Uterus (tissue), 2 donors: ENCODE measurements around the gene SLF1.

Source experiments
- CTCF ChIP-seq, 4 experiments: fragments of 200-600 bp in 2 of 4; fragments of 450-650 bp in 2 of 4; sonication (generic) in 2 of 4; IDR thresholded peaks; one replicate each; pipeline ENCODE4 v1.5.1; 2016 to 2019; ENCODE audit warnings: antibody characterized with exemption in 4 of 4, mild to moderate bottlenecking in 2 of 4, moderate library complexity in 1 of 4
- POLR2A ChIP-seq, 2 donors: fragments of 450-650 bp; IDR thresholded peaks; one replicate each; pipeline ENCODE4 v1.6.1; 2016; ENCODE audit warnings: antibody characterized with exemption in 2 of 2, mild to moderate bottlenecking in 1 of 2, moderate library complexity in 1 of 2

DNA sequence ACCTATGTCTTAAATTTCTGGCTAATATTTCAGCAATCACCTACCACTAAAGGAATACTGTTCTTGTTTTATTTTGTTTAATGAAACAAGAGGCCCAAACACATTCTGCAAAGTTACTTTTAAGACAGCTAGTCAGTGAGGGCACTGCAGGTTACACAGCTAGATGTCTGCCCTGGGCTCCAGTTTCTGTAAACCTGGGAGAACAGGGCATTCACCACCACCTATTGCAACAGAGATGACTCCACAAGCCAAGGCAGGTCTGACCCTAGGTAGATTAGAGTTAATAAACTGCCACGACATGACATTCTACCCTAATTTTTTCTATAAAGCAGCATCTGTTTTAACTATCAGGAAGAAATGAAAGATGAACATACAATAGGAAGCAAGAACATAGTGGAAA, 90.8 kb downstream of the SLF1 start:
- TF ChIP-seq CTCF (IDR thresholded peaks at IDR 0.05) (no peak), POLR2A (IDR thresholded peaks at IDR 0.05) (no peak)
